GM12878 (cell line): ENCODE data around the gene ATAD5.

Source experiments
- CEBPZ ChIP-seq: fragments of 150-350 bp; IDR thresholded peaks from 2 replicates; pipeline ENCODE4 v1.6.1; 2016; ENCODE audit warnings: low read depth, low read length
- CHD4 ChIP-seq: fragments of 200-600 bp; sonication (generic); IDR thresholded peaks from 2 replicates; pipeline ENCODE4 v1.6.1; 2016; ENCODE audit warnings: mild to moderate bottlenecking
- RAD21 ChIP-seq: IDR thresholded peaks from 2 replicates; pipeline ENCODE4 v1.6.1; 2011; ENCODE audit warnings: mild to moderate bottlenecking, low read depth, low read length, moderate library complexity; ENCODE audit not compliant: insufficient read depth
- SKIL ChIP-seq: fragments of 450-650 bp; IDR thresholded peaks from 2 replicates; pipeline ENCODE4 v1.6.1; 2017; ENCODE audit warnings: mild to moderate bottlenecking, low read depth, inconsistent platforms; ENCODE audit not compliant: poor library complexity, severe bottlenecking
- ZBTB40 ChIP-seq: fragments of 450-650 bp; IDR thresholded peaks from 2 replicates; pipeline ENCODE4 v1.6.1; 2016; ENCODE audit warnings: mild to moderate bottlenecking, moderate library complexity, borderline replicate concordance
- TF ChIP-seq, protein P1 (sequence below), 3 experiments: IDR thresholded peaks in 2 of 3; conservative IDR thresholded peaks in 1 of 3; 2 replicates each; pipeline ENCODE4 v1.5.1; 2011; ENCODE audit warnings: low read depth in 3 of 3, low read length in 3 of 3, mild to moderate bottlenecking in 3 of 3, control low read depth in 2 of 3, moderate library complexity in 2 of 3, inconsistent platforms in 1 of 3, mixed read lengths in 1 of 3; ENCODE audit not compliant: control insufficient read depth in 2 of 3, insufficient read depth in 1 of 3; ENCODE audit errors: extremely low read depth in 1 of 3

GRCh38 chr17:30790279-30790678 is 41.5 kb upstream of the ATAD5 start:
- TF ChIP-seq SKIL, result no peak
- no peak for TF ChIP-seq CHD4
- TF ChIP-seq, protein P1, sequence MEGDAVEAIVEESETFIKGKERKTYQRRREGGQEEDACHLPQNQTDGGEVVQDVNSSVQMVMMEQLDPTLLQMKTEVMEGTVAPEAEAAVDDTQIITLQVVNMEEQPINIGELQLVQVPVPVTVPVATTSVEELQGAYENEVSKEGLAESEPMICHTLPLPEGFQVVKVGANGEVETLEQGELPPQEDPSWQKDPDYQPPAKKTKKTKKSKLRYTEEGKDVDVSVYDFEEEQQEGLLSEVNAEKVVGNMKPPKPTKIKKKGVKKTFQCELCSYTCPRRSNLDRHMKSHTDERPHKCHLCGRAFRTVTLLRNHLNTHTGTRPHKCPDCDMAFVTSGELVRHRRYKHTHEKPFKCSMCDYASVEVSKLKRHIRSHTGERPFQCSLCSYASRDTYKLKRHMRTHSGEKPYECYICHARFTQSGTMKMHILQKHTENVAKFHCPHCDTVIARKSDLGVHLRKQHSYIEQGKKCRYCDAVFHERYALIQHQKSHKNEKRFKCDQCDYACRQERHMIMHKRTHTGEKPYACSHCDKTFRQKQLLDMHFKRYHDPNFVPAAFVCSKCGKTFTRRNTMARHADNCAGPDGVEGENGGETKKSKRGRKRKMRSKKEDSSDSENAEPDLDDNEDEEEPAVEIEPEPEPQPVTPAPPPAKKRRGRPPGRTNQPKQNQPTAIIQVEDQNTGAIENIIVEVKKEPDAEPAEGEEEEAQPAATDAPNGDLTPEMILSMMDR (IDR thresholded peaks at IDR 0.05 in 2 of 3, conservative IDR thresholded peaks at IDR 0.05 in 1 of 3; ENCODE audit: control insufficient read depth in 2 of 3, extremely low read depth in 1 of 3, insufficient read depth in 1 of 3, low read depth in 3 of 3, low read length in 3 of 3), result no peak
- no peak for TF ChIP-seq RAD21
- TF ChIP-seq ZBTB40, result no peak
- no peak for TF ChIP-seq CEBPZ
